ENCODE measurements around the gene BANP. TPM values are rescaled to one million over a fixed set of nuclear protein-coding genes. Genes with fewer than 3 reads are reported as not detected.
A peak's percentile ranks its signal among the peaks of the same experiment; 100 is the strongest.
"Not testable (repeated sequence)": the region's sequence is repeated elsewhere in the genome, so short reads cannot be mapped to it uniquely, and the experiment has no call there.

Gene BANP
- total RNA-seq, 2 donors from 2014 or later = 13.9 to 16.7 TPM

DNA sequence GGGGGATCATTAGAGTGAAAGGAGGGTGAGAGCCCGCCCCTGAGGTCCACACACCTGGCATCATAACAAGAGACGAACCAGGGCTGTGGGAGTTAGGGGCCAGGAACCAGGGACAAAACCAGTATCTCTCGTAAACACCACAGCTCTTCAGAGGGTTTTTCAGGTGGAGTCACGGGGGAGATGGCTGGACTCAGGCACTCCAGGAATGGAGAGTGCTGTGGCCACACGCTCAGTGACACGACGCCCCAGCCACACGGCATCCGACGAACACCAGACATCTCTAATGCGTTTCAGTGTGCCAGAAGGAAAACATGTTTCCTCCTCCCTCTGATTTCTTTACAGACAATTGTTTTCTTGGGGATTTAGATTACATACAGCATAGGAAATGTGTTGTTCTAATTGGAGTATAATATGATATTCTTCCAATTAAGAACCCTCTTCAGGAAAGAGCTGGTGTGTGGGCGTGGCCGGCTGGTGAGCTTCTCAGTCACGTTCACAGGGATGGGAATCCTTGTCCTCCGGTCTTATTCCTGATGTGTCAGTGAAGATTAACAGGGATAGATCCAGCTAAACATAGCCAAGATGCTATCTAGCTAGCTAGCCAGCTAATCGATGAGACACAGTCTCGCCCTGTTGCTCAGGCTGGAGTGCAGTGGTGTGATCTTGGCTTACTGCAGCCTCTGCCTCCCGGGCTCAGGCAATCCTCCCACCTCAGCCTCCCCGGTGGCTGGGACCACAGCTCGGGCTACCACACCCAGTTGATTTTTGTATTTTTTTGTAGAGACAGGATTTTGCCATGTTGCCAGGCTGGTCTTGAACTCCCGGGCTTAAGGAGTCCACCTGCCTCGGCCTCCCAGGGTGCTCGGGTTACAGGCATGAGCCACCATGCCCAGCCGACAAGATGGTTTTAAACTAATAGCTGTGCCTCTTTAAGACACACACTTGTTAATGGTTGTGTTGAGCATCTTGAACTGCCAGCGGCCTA is 98.6 kb downstream of the BANP start:
- intact Hi-C loops (cut with DNase I) = no loop called here
- ATAC-seq (no peak), DNase-seq (no peak)

DNA sequence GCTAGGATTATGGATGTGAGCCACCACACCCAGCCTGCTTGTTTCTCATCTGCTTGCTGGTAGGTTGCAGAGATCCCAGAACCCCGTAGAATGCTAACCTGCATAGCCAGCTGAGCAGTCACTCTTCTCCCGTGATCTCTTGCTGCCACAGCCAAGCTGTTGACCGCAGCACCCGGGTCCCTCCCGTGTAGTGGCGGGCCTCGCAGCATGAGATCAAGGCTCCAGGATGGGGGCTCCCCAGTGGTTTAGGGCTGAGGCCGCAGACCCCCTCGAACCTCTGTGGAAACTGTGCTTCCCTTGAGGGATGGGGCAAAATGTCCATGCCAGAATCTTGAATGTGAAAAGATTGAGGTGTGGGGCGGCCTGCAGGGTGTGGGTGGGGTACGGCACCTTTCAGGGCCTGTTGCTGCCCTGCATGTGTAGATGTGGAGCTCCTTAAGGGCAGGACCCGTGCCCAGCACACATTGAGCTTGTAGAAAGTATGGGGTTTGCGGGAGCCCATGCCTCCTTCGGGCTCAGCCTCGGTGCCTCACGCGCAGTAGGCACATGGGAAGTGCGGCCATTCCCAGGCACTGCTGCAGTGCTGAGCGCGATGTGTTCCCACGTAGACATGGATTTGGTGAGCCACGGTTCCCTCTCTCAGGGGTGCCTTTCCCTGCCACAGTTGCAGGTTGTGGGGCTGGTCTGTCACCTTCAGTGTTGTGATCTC is 99.9 kb downstream of the BANP start:
- intact Hi-C loops (cut with DNase I) = no loop called here
- ATAC-seq (no peak), DNase-seq (no peak)

DNA sequence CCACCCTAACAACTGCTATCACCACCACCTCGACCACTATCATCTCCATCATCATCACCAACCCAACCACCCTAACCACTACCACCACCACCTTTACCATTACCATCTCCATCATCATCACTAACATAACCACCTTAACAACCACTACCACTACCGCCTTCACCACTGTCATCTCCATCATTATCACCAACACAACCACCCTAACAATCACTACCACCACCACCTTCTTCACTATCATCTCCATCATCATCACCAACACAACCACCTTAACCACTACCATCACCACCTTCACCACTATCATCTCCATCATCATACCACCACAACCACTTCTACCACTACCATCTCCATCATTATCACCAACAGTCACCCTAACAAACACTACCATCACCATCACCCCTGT is 101.4 kb downstream of the BANP start:
- intact Hi-C loops (cut with DNase I) = no loop called here
- DNase-seq = no peak
- no peak for ATAC-seq

DNA sequence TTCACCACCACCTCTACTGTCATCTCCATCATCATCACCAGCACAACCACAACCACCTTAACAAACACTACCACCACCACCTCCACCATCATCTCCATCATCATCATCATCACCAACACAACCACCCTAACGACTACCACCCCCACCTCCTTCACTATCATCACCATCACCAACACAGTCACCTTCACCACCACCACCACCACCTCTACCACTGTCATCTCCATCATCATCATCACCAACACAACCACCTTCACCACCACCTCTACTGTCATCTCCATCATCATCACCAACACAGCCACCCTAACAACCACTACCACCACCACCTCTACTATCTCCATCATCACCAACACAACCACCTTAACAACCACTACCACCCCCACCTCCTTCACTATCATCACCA is 102.2 kb downstream of the BANP start:
- ATAC-seq; intact Hi-C loops (cut with DNase I); DNase-seq: not testable (repeated sequence)

DNA sequence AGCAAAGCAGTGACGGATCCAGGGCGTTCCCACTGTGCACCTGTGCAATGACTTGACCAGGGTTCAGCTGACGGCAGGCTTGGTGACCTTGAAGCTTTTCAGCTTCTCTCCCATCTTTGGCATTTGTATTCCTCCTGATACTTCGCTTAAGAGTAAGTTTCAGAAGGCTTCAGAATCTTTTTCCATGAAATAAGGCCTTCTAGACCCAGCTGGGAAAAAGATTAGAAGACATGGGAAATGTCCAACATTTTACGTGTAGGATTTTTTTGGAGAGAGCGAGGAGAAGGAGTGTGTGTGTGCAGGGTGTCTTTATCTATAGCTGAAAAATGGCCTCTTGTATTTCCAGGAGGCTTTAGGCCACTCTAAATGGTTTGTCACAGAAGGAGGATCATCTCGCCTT is 104.1 kb downstream of the BANP start:
- ATAC-seq (no peak), DNase-seq (no peak)
- intact Hi-C loops (cut with DNase I) = no loop called here

DNA sequence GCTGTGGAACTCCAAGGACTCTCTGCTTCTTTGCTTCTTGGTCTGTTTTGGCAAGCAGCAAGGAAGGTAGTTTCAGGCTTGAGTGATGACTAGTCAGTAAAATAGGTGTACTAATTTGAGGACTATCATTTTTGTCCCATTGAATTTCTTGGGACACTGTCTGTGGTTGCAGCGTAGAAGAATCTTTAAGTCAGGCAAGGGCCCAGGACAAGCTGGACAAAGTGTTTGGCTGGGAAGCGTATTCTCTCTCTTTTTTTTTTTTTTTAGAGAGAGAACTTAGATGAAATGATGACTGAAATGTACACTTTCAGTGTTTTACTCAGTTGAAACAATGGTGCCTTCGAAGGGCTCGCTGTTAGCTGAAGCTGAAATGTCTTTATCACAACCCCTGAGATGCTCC is 105.0 kb downstream of the BANP start:
- ATAC-seq (no peak), DNase-seq (no peak)
- intact Hi-C loops (cut with DNase I) = no loop called here

DNA sequence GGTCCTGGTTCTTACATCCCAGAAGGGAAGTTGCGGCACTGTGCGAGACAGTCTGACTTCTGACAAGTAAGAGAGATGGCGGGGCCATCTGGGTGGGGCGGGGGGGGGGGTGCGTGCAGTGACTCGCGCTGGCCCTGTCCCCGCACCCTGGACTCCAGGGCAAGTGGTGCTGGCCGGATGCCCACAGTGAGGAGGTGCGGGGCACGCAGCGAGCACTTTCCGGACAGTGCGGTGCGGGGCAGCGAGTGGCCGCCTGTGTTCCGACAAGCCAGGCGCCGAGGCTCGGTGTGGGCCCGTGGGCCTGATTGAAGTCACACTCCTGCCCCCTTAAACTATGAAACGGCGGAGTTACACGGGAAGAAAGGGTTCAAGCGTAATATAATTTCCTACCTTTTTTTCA is 106.4 kb downstream of the BANP start:
- intact Hi-C loops (cut with DNase I) = no loop called here
- DNase-seq = no peak
- no peak for ATAC-seq

DNA sequence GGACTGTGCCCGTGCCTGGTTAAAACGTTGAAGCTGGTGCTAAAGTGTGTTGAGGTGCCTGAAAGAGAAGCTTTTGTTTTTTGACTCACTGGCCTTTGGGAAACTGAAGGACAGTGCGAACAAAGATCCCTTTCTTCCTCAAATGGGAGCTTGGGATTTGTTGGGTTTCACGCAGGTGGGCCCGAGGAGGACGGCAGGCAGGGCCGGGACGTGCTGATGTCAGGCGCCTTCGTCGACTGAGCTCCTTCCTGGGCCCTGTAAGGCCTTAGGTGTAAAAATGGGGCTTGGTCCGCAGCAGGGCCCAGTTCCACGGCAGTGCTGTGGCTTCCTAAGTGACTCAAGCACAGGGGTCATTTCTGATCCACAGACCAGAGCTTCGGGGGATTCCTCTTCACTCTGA is 106.9 kb downstream of the BANP start:
- intact Hi-C loops (cut with DNase I) = no loop called here
- DNase-seq (no peak), ATAC-seq (no peak)

DNA sequence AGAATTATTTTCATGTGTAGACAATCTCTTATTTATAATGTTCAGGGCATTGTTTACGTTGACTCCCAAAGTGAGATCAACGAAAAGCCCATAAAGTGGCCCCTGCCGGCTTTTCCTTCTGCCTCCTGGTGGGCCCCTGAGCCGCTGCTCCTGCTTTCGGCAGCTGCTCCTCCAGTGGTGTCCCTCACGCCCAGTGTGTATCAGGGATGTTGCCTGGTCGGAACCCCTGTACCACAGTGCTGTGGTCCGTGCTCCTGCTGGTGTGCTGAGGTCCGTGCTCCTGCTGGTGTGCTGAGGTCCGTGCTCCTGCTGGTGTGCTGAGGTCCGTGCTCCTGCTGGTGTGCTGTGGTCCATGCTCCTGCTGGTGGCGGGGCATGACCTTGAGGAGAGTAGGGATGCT is 107.6 kb downstream of the BANP start:
- no peak for DNase-seq
- intact Hi-C loops (cut with DNase I) = no loop called here
- no peak for ATAC-seq

DNA sequence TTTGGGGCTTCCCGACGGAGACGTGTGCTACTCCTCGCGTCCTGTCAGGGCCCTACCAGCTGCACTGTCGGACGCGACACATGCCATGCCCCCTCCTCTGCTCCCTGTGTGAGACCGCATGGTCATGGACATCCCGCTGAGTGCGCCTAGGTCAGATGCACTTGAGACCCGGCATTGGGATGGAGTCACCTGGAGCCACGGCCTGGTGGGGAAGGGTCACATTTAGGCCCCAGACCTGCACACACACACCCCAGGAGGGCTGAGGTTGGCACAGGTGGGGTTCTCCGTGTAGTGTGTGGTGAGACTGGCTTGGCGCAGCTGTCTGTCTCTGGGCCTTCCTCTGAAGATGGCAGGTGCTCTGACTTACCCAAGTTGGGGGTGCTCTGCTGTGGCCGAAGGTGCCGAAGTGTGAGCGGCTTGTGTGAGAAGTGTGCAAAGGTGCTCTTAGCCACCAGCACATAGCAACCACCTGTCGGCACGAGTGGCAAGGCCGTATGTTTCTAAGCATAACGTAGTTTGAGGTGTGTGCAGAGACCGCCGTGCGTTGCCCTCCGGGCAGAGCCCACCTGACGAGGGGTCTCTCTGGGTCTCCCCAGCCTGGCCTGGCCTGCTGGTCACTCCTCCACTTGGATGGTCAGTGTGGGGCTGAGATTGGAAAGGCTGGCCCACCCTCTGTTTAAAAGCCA is 108.6 kb downstream of the BANP start:
- no peak for ATAC-seq

DNA sequence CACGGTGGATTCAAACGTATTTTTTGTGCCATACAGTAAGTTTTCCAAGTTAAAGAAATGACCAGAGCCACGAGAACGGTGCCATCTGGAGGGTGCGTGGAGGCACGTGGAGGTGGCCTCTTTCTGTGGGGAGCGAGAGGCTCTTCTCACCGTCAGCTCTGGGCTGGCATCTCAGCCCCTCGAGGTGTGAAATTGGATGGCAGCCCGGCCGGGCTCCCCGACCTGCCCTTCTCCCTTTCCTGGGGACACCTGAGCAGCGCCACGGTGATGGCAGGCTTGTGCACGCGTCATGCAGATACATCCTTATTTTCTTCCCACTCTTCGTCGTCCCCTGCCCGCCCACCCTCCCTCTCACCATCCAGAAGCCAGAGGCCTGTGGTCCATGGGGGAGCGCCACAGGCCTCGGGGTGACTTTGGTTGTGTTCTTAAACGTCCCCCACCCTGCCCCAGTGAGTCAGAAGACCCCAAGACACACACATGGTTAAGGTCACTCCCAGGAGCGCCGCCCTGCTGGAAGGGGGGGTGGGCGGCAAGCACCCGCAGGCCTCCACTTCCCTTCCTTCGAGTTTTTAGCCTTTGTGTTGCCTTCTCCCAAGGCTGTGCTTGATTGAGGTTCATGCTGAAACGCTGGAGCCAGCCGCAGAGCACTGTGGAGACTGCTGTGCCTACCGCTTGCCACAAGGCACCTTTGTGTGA is 109.4 kb downstream of the BANP start:
- no peak for ATAC-seq
- intact Hi-C loops (cut with DNase I) = no loop called here
- DNase-seq = no peak

More for the DNA sequence above, 108.6 kb downstream of the BANP start:
- intact Hi-C loops (cut with DNase I) = no loop called here
- DNase-seq = no peak

DNA sequence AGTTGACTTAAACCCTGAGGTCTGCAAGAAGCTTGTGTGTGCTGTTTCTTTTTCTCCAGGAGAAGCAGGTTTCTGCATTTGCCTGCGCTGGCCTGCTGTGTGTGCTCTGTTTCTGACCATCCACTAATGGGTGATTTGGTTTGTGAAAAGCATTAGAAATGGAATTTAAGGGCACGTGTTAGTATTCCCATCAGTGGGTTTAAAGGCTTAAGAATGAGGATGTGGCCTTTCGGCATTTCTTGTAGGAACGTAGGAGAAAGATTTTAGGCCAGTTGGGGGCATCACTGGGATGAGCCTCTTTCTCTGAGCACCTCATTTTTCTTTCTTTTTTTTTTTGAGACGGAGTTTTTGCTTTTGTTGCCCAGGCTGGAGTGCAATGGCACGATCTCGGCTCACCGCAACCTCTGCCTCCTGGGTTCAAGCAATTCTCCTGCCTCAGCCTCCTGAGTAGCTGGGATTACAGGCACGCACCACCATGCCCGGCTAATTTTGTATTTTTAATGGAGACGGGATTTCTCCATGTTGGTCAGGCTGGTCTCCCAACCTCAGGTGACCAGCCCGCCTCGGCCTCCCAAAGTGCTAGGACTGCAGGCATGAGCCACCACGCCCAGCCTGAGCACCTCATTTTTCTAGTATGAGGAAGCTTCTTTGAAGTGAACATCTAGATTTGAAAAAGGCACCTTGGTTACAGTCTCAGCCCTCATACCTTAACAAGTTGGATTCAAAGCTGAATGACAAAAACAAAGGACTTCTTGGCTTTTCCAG is 110.3 kb downstream of the BANP start:
- no peak for DNase-seq
- intact Hi-C loops (cut with DNase I) = no loop called here
- ATAC-seq = no peak

DNA sequence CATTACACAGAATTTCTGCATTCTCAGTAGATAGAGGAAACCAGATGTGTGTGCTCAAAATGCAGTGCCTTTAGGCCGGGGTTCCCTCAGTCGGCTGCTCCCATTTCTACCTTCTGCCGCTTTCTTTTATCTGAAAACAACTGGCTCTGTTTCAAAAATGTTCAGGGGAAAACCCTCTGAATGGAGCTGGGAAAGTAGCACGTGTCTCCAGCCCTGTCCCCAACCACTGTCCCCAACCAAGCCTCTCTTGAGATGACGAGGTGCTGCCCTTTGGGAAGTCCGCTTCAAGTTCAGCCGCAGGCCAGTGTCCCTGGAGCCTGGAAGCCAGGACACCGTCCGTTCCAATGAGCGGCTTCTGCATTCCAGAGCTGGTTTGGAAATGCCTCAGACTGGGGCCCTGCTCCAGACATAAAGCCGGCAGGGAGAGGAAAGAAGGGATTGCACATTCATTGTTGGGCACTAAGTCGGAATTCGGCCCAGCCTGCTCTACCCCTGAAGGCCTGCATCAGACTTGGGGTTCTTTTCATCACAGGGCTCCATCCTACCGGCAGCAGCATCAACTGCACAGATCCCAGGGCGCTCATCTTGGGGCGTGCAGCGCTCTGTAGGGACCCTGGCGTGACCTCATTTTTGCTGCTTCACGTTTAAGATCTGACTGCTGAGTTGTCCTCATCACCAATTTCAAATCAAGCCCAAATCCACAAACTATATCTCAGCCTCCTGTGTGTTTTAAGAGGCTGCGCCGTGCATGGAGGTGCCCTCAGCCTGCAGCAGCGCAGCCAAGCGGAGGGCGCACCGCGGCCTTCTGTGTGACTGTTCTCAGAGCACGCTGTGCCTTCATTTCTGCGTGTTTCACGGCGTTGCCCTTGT is 111.3 kb downstream of the BANP start:
- ATAC-seq = peak; percentile 79 to 81
- intact Hi-C loops (cut with DNase I) = no loop called here
- DNase-seq = peak; percentile 56

DNA sequence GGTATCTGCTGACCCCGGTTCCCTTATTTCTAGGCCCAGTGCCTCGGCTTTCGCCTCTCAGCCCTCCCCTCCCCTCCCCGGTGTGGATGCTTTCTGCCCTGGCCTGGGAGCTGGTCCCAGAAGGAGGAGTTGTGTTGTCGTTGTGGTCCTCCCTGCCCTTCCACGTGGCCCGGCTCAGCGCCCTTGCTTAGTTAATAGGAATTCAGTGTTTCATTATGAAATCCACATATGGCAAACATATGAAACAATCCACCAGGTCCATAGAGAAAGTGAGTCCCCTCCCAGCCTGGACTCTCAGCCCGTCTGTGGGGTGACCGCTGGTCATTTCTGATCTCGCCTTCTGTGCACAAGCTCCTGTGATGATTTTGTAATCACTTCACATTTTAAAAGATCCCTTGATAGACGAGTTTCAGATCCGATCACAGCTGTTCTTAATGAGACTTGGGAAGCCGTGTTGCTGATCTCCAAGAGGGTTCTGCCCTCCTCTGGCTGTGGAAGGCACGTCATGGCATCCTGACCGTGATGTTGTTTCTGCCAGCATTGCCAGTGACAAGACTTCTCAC is 112.1 kb downstream of the BANP start:
- intact Hi-C loops (cut with DNase I) = no loop called here
- DNase-seq (peak; percentile 57), ATAC-seq (peak; percentile 52 to 79)

DNA sequence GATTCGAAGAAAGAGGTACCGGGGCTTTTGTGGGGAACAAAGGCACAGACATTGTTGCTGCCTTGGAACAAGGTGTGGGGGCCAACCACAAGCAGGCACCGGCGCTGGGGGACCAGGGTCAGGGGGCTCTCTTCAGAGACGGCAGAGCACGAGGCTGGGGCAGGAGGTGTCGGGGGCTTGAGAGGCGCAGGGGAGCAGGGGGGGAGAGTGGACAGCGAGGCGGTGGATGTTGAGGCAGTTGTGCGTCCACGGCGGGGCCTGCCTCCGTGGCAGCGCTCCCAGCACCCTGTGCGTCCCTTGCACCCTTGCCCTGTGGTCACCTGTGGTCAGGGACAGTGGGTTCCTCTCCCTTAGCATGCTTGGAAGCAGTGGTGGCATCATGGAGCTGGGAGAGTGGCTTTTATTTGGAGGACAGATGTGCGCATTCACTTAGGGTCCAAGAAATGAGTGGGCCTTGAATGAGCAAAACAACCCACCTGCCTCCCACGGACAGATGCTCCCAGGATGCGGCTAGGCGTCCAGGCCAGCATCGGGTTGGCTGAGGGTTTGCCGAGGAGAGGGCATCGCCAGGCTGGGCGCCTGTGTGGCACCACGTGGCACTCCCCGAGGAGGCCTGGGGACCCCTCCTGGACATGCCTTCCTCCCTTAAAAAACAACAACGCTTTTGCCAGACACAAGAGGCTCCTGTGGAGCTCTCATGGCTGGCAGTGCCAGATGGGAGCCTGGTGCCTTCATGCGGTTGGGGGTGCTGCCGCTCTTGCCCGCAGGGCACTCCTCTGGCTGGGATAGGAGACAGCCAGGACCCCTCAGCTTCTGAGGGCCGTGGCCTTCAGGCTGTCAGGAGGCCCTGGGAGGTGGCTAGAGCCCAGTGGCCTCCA is 113.0 kb downstream of the BANP start:
- DNase-seq (no peak), ATAC-seq (no peak)
- intact Hi-C loops (cut with DNase I) = no loop called here

Measured in left cardiac atrium (tissue), 4 donors.